OCI-LY7 (cell line): ENCODE measurements around the gene ROS1.

Experiments
- EZH2phosphoT487 ChIP-seq: fragments of 200-600 bp; sonication (generic); IDR thresholded peaks from 2 replicates; pipeline ENCODE4 v1.6.1; 2018; ENCODE audit warnings: low read depth, borderline replicate concordance, mild to moderate bottlenecking, mixed run types, antibody characterized with exemption, low read length, moderate library complexity, mixed read lengths
- TF ChIP-seq, protein P1 (sequence below): fragments of 200-600 bp; sonication (generic); conservative IDR thresholded peaks from 2 replicates; pipeline ENCODE4 v1.5.1; 2014; ENCODE audit warnings: mild to moderate bottlenecking, antibody characterized with exemption, low read length, moderate library complexity, mixed read lengths

DNA sequence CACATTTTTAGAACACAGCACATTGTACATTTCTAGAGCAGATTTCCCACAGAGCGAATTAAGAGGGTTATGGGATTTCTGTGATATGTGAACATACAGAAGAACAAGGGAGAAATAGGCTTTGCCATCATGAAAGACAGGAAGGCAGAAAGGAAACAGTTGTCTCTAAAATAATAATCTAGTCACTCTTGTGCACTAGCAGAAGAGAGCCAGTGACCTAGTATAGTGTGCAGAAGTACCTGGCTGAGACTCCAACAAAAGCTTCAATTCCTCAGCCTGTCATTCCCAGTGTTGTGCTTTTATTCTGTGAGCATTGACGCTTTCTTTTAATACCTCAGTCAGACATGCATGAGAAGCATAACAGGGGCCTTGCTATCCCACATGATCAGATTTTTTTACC, 39.0 kb upstream of the ROS1 start:
- TF ChIP-seq, protein P1, sequence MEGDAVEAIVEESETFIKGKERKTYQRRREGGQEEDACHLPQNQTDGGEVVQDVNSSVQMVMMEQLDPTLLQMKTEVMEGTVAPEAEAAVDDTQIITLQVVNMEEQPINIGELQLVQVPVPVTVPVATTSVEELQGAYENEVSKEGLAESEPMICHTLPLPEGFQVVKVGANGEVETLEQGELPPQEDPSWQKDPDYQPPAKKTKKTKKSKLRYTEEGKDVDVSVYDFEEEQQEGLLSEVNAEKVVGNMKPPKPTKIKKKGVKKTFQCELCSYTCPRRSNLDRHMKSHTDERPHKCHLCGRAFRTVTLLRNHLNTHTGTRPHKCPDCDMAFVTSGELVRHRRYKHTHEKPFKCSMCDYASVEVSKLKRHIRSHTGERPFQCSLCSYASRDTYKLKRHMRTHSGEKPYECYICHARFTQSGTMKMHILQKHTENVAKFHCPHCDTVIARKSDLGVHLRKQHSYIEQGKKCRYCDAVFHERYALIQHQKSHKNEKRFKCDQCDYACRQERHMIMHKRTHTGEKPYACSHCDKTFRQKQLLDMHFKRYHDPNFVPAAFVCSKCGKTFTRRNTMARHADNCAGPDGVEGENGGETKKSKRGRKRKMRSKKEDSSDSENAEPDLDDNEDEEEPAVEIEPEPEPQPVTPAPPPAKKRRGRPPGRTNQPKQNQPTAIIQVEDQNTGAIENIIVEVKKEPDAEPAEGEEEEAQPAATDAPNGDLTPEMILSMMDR: no peak
- no peak for TF ChIP-seq EZH2phosphoT487
